NCI-H2196 treated with DMSO at 0.1 percent for 48 hours (cell line): ENCODE measurements around the gene ABCC6.
"Not testable (repeated sequence)": the region's sequence is repeated elsewhere in the genome, so short reads cannot be mapped to it uniquely, and the experiment has no call there.

Source experiments
- DNase-seq: peaks from one replicate; lab custom pipeline; 2025; ENCODE audit not compliant: unreplicated experiment; lab: John Stamatoyannopoulos, UW

ABCC6 gene

GRCh38 chr16:16222850-16223661 is at the start of gene ABCC6:
ABCC6 (minus strand) TSS chr16:16223494; CDS start chr16:16223434, 60 bp downstream.
- not testable (repeated sequence) for DNase-seq

- DNase-seq = not testable (repeated sequence)
Measured at GRCh38 chr16:16272573-16273221, 49.4 kb upstream of the ABCC6 start.

GRCh38 chr16:16271658-16272057 is 48.4 kb upstream of the ABCC6 start:
- DNase-seq = not testable (repeated sequence)

- not testable (repeated sequence) for DNase-seq
Measured at GRCh38 chr16:16268185-16268808, 45.0 kb upstream of the ABCC6 start.

- not testable (repeated sequence) for DNase-seq
Measured at GRCh38 chr16:16267708-16268107, 44.4 kb upstream of the ABCC6 start.

GRCh38 chr16:16265044-16265443 is 41.8 kb upstream of the ABCC6 start:
- not testable (repeated sequence) for DNase-seq

GRCh38 chr16:16263947-16264346 is 40.7 kb upstream of the ABCC6 start:
- not testable (repeated sequence) for DNase-seq

- DNase-seq = not testable (repeated sequence)
Measured at GRCh38 chr16:16262954-16263555, 39.8 kb upstream of the ABCC6 start.

- DNase-seq = not testable (repeated sequence)
Measured at GRCh38 chr16:16259971-16260370, 36.7 kb upstream of the ABCC6 start.

- not testable (repeated sequence) for DNase-seq
Measured at GRCh38 chr16:16258822-16259221, 35.5 kb upstream of the ABCC6 start.

- DNase-seq = not testable (repeated sequence)
Measured at GRCh38 chr16:16257301-16257923, 34.1 kb upstream of the ABCC6 start.

- not testable (repeated sequence) for DNase-seq
Measured at GRCh38 chr16:16252377-16252776, 29.1 kb upstream of the ABCC6 start.

- DNase-seq = not testable (repeated sequence)
Measured at GRCh38 chr16:16249621-16250330, 26.5 kb upstream of the ABCC6 start.

- not testable (repeated sequence) for DNase-seq
Measured at GRCh38 chr16:16247439-16247838, 24.1 kb upstream of the ABCC6 start.

- not testable (repeated sequence) for DNase-seq
Measured at GRCh38 chr16:16246578-16247262, 23.4 kb upstream of the ABCC6 start.

- not testable (repeated sequence) for DNase-seq
Measured at GRCh38 chr16:16243886-16244285, 20.6 kb upstream of the ABCC6 start.

- not testable (repeated sequence) for DNase-seq
Measured at GRCh38 chr16:16240667-16241066, 17.4 kb upstream of the ABCC6 start.

GRCh38 chr16:16237738-16238137 is 14.4 kb upstream of the ABCC6 start:
- not testable (repeated sequence) for DNase-seq

GRCh38 chr16:16237071-16237470 is 13.8 kb upstream of the ABCC6 start:
- not testable (repeated sequence) for DNase-seq

GRCh38 chr16:16232692-16233061 is 9.4 kb upstream of the ABCC6 start:
- not testable (repeated sequence) for DNase-seq
